ENCODE measurements around the gene THOC3.
"Not testable (repeated sequence)": the region's sequence is repeated elsewhere in the genome, so short reads cannot be mapped to it uniquely, and the experiment has no call there.

The THOC3 gene

DNA sequence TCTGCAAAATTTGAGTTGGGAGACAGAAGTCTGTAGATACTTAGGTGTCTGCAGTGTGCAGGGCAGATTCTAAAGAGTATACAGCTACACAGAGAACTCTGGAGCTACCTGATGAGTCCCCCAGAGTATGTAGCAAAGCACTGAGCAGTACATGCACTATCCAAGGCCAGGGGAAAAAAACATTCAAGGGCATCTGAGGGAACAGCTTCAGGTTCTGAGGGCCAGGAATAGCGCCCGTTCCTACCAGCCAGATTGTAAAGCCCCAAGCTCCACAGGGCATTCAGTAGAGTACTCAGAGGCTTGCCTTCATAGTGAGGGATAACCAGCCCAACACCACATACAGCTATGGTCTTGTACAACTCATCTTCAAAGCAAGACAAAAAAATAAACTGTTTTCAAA lies 27.5 kb downstream of the THOC3 start:
- not testable (repeated sequence) for DNase-seq

DNA sequence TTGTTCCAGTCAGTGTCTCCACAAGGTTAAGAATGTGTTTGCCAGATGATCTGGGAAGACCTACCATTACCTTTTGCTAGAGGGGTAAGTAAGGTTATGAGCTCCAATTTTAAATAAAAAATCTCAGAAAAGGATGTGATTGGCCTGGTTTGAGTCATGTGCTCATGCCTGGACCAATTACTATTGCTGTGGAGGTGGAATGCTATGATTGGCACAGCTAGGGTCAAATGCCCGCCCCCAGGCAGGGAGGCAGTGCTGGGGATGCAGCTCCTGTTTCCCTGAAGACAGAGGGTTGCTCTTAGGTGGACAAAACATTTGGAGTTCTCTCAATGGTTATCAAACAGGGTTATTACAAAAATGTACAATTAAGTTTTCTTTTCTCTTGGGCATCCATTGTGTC lies 29.6 kb downstream of the THOC3 start:
- not testable (repeated sequence) for DNase-seq

GRCh38 chr5:175928752-175929151 lies 39.4 kb downstream of the THOC3 start:
- DNase-seq, result not testable (repeated sequence)

- DNase-seq, result not testable (repeated sequence)
These were observed 43.0 kb downstream of the THOC3 start for GRCh38 chr5:175925106-175925505.

DNA sequence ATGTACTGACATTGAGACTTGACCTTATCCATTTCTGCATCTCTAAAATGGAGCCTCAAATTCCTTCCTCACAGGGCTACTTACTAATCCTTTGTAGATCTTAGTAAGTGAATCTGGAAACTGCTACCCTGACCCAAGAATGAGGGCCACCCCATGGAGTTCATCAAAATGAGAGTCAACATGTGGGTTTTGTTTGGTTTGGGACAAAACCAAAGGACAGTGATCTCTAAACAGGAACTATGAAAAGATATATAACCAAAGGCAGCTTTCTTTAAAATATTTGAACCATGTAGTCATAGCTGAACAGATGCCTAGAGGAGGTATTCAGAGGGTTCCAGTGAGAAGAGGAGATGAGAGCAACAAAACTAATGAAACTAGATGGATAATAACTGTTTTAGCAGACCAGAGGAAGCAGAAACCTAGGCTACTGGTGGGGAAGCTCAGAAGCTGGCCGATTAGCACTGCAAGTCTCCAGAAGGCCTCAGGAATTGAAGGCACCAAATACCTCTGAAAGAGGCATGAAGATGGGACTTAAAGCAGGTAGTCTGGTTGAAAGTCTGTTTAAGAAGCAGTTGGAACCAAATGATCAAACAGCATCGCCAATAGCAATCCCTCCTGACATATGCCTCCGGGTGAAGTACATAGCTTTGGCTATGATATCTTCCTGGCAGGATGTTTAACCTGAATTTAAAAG lies 45.8 kb downstream of the THOC3 start:
- DNase-seq, result no peak

DNA sequence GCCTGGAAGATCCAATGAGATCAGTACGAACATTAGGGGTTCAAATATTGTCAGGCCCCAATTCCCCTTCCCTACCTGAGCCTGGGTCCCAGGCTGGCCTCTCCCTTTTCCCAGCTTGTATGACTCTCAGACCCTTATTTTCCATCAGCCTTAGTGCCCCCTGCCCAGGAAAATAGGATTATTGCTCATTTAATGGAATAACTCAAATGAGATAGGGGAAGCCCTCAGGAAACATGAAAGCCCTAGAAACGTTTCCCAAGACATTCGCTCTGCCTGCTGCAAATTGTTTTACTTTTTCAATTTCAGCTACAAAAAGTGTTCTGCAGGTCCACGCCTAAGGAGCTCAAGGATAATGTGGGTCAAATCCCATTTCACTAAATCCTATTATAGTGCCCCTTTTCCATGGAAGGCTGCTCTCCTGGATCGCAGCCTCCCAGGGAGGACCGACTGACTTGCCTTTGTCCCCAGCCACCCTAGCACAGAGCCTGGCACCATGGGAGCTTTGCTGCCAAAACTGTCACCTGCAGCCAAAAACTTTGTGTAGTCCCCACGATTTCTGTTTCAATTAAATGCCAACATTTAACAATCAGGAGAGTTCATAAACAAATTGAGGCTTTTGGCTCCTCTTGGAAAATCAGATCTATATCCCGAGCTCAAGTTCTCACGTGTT lies 46.9 kb downstream of the THOC3 start:
- DNase-seq, result no peak

DNA sequence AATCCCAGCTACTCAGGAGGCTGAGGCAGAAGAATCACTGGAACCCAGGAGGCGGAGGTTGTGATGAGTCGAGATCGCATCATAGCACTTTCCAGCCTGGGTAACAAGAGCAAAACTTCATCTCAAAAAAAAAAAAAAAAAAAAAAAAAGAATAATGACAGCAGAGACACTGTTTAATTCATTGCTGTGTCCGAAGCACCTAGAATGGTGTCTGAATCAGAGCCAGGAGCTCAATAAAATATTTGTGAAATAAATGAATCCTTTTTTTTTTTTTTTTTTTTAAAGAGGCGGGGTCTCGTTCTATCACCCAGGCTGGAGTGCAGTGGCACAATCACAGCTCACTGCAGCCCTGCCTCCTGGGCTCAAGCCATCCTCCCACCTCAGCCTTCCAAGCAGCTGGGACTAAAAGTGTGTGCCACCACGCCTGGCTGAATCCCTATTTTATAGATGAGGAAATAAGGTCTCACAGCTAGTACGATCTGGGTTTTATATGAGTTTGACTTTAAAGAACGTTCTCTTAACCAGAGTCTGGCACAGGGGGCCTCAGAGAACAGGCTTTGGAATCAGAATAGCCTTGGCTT lies 47.8 kb downstream of the THOC3 start:
- DNase-seq, result no peak

- DNase-seq, result not testable (repeated sequence)
These were observed 52.8 kb downstream of the THOC3 start for GRCh38 chr5:175915066-175916037.

- DNase-seq, result not testable (repeated sequence)
These were observed 54.1 kb downstream of the THOC3 start for GRCh38 chr5:175913835-175914672.

DNA sequence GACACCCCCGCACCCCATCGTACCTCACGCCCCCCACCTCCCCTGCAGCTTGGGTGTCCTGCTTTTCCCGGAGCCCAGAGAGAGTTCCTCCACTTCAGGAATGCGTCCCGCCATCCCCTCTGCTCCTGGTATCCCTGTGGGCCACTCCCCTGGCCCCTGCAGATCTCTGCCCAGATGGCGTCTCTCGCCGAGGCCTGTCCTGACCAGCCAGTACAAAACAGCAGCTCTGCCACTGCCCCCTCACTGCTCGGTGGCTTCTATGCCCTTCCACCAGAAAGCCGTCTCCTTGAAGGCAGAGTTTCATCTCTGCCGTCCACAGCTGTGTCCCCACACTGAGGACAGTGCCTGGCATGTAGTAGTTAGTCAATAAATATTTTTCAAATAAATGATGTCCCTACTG lies 58.0 kb downstream of the THOC3 start:
- DNase-seq, result not testable (repeated sequence)
